GM19025 (cell line): Measurements from ENCODE around the gene KCNH6.

Experiments
- ATAC-seq: cut with Tn5 transposase; IDR thresholded peaks from one replicate; pipeline ENCODE4 v1.9.1; 2021; ENCODE audit warnings: mild to moderate bottlenecking, low read depth, moderate library complexity; ENCODE audit not compliant: unreplicated experiment

Gene KCNH6

DNA sequence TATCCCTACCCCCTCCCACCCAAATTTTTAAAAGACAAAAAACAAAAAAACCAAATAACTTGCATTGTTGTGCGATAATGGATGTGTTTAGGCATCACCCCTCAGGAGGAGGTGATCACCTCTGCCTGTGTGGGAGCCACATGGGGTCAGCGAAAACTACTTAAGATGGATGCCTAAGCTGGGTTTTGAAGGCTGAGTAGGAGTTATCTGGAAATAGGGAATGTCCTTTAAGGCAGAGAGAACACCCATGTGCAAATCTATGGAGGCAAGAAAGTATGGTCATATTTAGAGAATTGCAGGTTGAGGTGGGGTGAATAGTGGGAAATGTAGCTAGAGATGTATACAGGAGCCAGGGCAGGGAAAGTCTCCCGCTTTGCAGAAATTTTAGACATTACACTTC lies 72.0 kb downstream of the KCNH6 start:
- no peak for ATAC-seq
